Stimulated activated CD8-positive, alpha-beta memory T cell treated with anti-CD3 and anti-CD28 coated beads, Interleukin-7, amount 100 ng/mL, for 48 hours (primary cell): ENCODE results near the gene KCP.

ENCODE experiments used
- DNase-seq, 2 donors: peaks; one replicate each; pipeline ENCODE4 v3.0.0-alpha.2; 2020; ENCODE audit warnings: low read depth in 1 of 2; ENCODE audit errors: extremely low read depth in 1 of 2

KCP gene

GRCh38 chr7:128888756-128889095 lies 21.8 kb downstream of the KCP start:
- DNase-seq, result no peak

- DNase-seq, result no peak
Measured at GRCh38 chr7:128888039-128888755, 22.3 kb downstream of the KCP start.

GRCh38 chr7:128887169-128888038 lies 23.1 kb downstream of the KCP start:
- DNase-seq, result no peak

GRCh38 chr7:128886391-128887168 lies 23.9 kb downstream of the KCP start:
- no peak for DNase-seq

GRCh38 chr7:128885370-128886187 lies 24.9 kb downstream of the KCP start:
- no peak for DNase-seq

GRCh38 chr7:128884561-128885369 lies 25.7 kb downstream of the KCP start:
- no peak for DNase-seq

GRCh38 chr7:128883622-128884448 lies 26.7 kb downstream of the KCP start:
- DNase-seq, result peak; percentile 55 to 64

- no peak for DNase-seq
Measured at GRCh38 chr7:128882134-128882533, 28.4 kb downstream of the KCP start.

GRCh38 chr7:128881458-128882125 lies 28.9 kb downstream of the KCP start:
- no peak for DNase-seq

- no peak for DNase-seq
Measured at GRCh38 chr7:128880791-128881457, 29.6 kb downstream of the KCP start.

GRCh38 chr7:128879939-128880746 lies 30.4 kb downstream of the KCP start:
- no peak for DNase-seq

GRCh38 chr7:128879461-128879938 lies 31.0 kb downstream of the KCP start:
- no peak for DNase-seq

GRCh38 chr7:128878226-128879105 lies 32.0 kb downstream of the KCP start:
- DNase-seq, result no peak

- DNase-seq, result no peak
Measured at GRCh38 chr7:128877756-128878120, 32.8 kb downstream of the KCP start.

GRCh38 chr7:128876978-128877755 lies 33.3 kb downstream of the KCP start:
- DNase-seq, result no peak
